ENCODE data around the gene COBLL1.
"Not testable (repeated sequence)": the region's sequence is repeated elsewhere in the genome, so short reads cannot be mapped to it uniquely, and the experiment has no call there.

DNA sequence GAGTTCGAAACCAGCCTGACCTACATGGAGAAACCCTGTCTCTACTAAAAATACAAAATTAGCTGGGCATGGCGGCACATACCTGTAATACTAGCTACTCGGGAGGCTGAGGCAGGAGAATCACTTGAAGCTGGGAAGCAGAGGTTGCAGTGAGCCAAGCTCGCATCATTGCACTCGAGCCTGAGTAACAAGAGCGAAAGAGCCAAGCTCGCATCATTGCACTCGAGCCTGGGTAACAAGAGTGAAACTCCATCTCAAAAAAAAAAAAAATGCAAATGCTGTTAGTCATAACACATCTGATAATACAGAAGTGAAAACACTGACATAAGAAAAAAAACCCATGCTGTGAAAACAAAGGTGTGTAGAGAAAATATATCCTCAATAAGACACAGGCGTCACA is 80.4 kb downstream of the COBLL1 start:
- not testable (repeated sequence) for TF ChIP-seq EZH2 (IDR thresholded peaks at IDR 0.05; ENCODE audit: borderline replicate concordance); CTCF (IDR thresholded peaks at IDR 0.05; ENCODE audit: poor library complexity)

Measured in hepatocyte (in vitro differentiated cells).